HT1080 (cell line): ENCODE results near the gene TAS1R2. TPM values are rescaled to one million over a fixed set of nuclear protein-coding genes. Genes with fewer than 3 reads are reported as not detected.

Experiments
- DNase-seq: peaks from one replicate; pipeline ENCODE4 v3.0.0-alpha.2; 2015; ENCODE audit warnings: low read depth
- polyA plus RNA-seq, 2 experiments: library from polyadenylated mRNA; depleted of rRNA; stranded (reverse); fragments of >200 nt; gene quantifications; 2 replicates each; pipeline ENCODE4 v1.2.3, GENCODE V29; 2015
- total RNA-seq: library from RNA; depleted of rRNA; stranded (reverse); fragments of >200 nt; shearing (Covaris generic); gene quantifications from 2 replicates; pipeline ENCODE4 v1.2.3, GENCODE V29; 2014; rRNA removed

TAS1R2 gene
- total RNA-seq = not detected in 2 replicates
- not detected in 2 replicates for polyA plus RNA-seq (2015; cell fraction: cytosol; rRNA removed)
- polyA plus RNA-seq (2015; cell fraction: nucleus; rRNA removed) = not detected in 2 replicates

DNA sequence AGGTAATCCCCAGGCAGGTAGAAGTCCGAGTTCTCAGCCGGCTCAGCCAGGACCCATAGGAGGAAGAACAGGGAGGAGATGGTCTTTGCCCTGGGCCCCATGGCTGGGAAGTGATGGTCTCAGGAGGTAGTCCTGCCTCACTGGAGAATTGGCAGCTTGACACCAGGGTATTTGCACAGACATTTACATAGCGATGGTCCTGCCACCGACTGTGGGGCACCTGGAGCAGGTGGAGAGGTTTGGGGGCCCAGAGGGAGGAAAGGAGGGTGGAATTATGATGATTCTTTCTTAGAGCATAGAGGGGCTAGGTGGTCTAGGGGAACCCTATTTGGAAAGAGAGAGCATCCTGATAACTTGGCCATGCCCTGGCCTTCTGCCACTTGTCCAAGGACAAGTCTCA is at the start of gene TAS1R2:
Gene TAS1R2, minus strand, starts transcription at position 101 of the 400 bp plus-strand sequence. Its CDS starts 0 bp downstream, at position 101.
- DNase-seq = no peak

DNA sequence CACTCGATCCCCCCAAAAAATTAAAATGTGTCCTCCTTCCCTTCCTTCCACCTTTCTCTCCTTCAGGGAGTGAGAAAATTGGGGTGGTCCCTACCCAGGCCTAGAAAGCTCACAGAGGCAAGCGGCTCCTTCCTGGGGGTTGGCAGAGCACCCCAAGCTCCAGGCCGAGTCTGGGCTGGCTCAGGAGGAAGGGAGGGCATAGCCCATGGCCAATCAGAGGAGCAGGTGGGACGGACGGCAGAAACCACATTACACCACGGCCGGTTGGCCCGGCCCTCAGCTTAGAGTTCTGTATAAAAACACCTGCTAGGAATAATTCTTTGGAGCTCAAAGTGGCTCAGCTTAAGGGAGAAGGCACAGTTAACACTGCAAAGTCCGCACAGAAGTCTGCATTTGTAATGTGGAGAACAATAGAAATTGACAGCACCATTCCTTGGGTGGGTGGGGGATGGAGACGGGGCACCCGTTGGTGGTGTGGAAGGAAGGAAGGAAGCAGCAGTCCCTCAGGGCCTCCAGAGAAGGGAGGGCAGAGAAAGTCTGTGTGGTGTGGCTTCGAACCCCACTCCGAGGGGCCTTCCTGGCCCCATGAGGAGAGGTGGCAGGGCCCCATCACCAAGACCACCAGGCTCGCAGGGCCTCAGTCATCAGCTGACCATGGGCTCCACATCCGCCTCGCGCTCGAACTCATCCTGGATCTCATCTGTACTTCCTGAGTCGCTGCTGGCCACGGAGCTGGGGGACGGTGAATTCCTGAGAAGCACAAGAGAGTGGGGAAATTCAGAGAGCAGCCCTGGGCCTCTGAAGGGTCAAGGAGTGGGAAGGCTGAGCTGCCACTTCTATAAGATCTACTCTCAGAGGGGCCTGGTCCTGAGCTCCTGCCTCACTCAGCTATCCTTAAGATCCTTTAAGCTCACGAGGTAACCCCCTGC is 48.7 kb upstream of the TAS1R2 start:
- no peak for DNase-seq

DNA sequence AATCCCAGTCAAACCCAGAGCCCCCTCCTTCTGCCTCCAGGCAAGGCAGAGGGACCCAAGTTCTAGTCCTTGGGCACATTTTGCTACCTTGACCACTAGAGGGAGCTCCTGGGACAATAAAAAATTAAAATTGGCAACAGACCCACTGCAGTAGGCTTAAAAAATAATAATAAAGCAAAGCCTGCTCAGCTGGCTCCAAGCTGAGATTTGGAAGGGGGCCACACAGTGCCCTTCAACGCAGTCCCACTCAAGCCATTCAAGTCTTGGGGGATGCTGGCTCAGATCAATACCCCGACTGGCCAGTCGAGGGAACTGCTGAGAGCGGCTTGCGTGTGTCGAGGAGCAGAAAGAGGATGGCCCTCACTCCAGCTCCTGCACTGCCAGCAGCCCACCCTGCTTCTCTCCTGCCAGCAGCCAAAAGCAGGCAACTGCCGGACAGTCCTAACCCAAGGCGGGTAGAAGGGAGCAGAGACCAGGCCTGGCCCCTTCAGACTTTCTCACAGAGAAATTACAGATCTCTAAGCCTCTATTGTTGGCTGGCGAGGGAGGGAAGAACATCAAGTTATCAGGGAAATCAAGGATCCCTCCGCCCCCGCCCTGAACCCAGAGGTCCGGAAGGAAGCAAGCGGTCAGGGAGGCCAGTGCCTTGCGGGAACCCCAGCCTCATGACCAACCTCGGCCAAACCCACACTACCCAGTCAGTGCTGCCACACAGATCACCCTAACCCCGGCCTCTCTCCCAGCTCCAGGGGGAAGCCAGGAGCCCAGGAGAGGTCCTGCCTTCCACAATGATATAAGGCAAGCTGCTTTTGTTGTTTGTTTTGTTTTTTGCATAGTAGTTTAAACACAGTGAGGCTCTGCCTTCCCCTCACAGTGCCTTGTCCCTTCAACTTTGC is 47.8 kb upstream of the TAS1R2 start:
- DNase-seq = peak; percentile 66

DNA sequence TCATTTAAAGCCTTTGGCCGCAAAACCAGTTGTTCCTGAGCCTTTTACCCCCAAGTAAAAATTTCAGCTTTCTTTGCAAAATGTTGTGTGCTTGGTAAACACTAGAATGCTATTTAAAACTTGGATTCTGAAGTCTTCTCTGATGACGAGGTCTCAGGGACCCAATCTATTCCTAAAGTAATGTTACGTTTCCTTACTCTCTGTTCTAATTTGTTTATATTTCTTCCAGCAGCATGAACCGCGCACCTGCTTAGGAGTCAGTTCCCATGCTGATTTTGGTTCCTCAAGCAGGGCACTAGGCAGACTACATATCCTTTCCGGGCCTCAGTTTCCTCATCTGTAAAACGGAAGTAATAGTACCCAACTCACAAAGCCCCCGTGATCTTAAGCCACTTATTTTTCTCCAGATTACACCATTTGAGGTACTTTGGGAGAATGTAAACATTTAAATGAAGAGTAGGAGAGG is 43.9 kb upstream of the TAS1R2 start:
- DNase-seq = no peak

DNA sequence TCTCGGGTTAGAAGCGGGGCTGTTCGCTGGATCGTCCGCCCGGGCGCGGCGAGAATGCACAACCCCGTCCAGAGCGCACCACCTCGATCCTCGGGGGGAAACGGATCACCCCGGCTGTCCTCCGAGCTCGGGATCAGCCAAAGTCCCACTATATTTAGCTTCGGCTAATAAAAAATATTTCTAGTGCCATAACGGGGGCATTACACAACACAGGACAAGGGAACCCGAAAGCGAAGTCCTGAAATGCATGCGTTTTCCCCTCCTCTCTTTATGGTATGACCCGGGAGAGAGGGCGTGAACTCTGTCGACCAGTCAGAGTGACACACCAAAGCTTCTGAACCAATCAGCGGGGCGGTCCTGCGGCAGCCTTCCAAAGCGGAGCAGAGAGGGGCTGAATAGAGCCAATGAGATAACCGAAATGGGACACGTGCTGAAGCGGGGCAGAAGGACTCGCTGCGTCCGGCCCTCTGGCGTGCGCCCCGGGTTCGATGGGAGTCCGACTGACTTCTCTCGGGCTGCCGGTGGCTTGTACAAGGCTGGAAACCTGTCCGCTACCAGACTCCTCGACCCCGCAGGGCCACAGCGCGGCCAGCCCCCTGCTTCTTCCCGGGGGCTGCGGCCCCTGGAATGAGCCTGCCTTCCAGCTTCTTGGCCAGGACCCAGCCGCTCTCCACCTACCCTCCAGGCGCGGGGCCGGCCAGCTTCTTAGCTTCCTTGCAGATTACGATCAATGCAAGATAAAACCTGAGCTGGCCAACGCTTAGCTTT is 43.2 kb upstream of the TAS1R2 start, which contains the start of gene ALDH4A1:
Gene ALDH4A1, minus strand, starts transcription at position 33 of the 768 bp plus-strand sequence. Its CDS starts 32 bp downstream, at position 1.
- DNase-seq = peak; percentile 97

DNA sequence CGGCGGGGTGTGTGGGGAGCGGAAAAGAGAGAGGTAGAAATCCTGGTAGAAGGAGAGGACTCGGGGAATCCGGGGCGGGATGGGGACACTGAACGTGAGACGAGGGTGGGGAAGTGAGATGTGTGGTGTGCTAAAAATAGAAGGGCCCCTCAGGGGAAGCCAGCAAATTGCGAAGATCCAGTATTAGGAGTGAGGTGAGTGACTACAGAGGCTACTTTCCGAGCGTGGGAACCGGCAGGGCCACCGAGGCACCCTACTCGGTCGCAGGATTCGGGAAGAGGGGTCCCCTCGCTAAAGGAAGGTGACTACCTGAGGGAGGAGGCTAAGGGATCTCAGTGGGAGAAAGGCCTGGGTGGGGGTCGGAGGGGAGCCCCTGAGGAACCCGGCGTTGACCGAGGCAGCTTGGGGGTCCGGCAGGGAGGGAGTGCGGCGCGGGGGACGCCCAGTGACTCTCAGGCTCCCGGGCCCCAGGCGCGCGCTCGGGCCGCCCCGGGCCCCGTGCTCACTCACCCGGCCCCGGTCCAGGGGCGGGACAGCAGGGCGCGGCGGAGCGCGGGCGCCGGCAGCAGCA is 42.6 kb upstream of the TAS1R2 start:
- DNase-seq = no peak

DNA sequence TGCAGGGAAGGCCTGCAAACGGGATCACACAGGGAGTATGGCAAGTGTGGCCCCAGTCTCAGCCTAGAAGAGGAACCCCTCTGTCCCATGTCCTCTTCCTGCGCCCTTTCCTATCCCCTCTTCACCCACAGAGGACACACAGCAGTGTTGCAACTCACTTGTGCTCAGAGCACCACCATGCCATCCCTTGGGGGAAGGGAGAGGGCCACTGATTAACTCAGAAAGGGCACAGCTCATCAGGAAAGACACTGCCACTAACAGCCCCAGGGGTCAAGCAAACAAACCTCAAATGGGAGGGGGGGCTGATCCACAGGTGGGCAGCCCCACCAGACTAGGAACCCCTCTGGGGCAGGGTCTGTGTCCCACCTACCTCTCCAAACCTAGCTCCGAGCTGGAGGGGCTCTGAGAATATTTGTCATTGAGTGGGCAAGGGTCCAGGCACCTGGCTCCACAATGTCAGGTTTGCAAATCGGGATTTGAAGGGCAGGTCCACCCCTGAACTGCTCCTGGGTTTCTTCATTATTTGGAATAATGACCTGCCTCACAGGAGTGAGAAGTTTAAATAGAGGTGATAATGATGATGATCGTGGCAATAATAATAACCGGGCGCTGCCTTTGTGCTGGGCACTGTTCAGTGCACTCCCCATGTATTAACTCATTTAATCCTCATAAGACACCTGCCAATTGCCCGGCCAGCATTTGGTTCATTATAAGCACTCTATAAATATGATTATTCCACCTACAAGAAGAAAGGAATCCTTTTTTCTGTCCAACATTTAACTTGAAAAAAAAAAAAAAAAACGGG is 41.9 kb upstream of the TAS1R2 start:
- DNase-seq = no peak

DNA sequence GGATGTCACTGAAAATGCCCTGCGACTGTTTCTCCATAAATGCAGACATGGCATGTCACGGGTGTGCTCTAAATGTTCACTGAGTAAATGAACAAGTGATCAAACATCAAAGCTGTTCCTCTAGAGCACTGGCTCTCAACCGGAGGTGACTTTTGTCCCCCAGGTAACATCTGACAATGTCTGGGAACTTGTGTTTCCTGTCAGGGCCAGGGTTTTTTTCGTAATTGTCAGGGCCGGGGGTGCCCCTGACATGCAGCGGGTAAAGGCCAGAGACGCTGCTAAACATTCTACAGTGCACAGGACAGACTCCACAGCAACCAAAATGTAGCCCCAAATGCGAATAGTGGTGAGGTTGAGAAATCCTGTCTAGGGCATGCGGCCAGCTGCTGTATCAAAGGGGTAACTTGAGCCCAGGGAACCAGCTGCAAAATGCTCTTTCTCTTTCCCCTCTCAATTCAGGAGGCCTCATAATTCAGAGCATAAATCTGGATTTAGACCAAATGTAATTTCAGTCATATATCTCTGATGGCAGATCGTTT is 40.9 kb upstream of the TAS1R2 start:
- DNase-seq = no peak

DNA sequence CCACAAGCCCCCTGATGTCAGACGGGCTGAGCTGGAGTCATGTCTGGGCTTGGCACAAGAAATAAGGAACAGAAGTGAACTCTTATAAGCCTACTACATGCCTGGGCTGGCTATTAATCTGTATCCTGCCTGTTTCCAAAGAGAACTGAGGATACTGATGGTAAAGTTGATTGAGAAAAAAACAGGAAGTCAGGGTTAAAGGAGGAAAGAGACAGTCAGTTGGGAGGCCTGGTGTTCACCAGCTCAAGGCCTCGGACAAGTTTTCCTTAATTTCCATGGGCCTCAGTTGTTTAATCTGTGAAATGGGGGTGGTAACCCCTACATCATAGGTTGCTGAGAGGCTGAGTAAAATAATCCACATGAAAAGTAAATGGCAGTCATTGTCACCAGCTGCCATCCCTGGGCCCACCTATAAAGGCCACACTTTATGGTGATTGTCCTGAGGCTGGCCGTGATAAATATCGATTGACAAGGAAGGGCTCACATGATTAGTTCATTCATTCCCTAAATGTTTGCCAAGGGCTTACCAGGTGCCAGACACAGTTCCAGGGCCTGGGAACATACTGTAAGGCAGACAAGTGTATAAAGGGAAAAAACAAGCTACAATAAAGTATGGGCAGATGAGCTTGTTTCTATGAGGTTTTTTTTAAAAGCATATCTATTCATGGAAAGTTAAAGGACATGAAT is 40.0 kb upstream of the TAS1R2 start:
- DNase-seq = no peak

DNA sequence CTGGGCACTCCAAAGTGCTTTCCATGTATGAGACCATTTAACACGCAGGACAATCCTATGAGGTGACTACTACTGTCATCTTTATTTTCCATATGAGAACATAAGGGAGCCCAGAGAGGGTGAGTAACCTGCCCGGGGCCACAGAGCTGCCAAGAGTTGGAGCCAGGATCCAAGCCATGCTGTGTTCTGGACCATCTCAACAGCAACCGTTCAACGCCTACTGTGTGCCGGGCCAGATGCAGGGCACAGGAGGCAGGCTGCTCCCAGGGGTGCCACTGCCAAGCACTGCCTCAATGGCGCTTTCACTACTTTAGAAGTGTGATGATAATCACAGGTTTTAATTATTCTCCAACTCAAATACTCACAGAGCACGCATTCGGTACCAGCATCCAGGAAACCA is 39.1 kb upstream of the TAS1R2 start:
- DNase-seq = no peak

DNA sequence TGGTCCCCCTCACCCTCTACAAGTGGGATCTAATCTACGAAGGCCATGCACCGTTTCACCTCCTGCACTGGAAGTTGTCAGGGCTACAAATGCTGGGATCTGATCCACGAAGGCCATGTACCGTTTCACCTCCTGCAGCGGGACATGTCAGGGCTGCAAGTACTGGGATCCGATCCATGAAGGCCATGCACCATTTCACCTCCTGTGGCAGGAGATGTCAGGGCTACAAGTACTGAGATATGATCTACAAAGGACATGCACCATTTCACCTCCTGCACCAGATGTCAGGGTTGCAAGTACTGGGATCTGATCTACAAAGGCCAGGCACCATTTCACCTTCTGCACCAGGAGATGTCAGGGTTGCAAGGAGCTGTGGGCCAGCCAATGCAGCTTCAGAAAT is 35.9 kb upstream of the TAS1R2 start:
- no peak for DNase-seq

DNA sequence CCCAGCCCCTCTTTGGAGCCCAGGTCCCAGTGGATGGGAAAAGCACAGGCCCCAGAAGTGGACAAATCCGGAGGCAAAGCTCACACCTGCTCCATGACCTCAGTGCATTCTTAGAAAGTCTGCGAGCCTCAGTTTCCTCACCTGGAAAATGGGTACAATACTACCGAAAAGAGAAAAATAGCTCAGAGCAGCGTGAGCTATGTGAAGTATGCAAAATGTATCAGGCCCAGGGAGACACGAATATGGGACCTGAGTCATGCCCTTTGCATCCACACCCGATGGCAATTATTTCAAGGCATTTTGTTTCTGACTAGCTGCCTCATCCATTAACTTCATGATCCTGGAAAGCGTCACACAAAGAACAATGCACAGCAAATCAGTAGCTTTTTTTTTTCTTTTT is 33.7 kb upstream of the TAS1R2 start:
- DNase-seq = no peak

DNA sequence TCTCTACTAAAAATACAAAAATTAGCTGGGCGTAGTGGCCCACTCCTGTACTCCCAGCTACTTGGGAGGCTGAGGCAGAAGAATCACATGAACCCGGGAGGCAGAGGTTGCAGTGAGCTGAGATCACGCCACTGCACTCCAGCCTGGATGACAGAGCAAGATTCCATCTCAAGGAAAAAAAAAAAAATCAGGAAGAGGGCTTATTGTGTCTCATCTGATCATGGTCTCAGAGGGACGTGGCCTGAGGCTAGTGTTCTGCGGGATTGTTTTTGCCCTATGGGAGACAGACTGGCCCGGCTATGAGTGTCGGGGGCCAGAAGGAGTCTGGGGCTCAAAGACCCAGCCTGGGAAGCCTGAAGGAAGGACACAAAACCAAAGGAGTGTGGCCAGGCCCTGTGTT is 32.4 kb upstream of the TAS1R2 start:
- DNase-seq = peak; percentile 21

DNA sequence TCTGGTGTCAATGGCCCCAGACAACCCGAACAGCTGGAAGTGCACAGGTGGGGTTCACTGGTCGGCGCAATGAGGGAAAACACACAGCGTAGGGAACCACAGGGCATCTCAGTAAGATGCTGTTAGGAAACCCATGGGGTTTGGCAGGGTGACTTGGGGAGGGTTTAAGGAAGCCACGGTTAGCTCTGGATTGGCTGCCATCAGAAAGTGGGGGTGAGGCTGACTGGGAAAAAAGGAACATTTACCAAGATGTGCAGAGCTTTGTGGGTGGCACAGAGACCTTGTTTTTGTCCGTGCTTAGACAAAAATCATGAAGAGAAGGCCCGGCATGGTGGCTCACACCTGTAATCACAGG is 31.9 kb upstream of the TAS1R2 start:
- no peak for DNase-seq

DNA sequence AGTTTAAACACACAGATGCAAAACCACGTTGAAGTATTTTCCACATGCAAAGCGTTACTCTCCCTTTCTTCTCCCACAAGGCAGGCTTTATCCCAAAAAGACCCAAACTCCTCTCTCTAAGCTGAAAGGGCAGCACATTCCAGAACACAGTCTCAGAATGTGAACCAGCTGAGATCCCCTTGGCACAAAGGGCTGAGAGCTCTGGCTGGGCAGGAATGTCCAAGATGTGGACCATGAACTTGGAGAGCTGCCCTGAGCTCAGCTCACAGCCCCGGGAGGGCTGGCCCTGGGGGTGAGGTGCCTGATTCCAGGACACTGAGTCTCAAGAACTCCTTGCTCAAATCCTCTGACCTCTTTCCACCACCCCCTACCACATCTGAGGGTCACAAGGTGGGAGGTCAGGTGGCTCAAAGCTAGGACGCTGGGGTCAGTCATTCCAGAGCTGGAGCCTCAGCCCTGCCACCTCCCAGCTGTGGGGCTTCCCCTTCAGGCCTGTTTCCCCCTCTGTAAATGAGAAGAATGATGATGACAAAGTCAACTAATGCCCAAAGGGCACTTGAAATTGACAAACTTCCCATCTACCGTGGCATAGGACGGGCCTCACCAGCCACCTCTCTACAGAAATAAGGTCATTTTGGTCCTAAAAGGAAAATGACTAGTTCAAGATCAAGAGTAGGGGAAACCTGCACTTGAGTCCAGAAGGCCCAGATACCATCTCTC is 31.4 kb upstream of the TAS1R2 start:
- no peak for DNase-seq

DNA sequence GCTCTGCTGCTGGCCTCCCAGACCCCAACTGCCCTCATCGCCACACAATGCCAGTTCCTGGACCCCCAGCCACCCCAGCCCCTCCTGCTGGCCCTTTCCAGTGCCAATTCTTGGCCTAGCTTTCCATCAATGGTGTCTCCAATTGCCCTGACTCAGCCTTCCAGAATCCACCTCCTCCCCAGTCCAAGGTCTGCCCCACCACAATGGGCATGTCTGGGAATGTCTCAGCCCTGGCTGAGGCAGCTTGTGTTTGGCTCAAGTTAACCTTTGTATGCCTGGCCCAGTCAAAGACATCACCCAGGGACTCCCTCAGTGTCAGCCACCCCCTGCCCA is 26.5 kb upstream of the TAS1R2 start:
- peak; percentile 43 for DNase-seq

DNA sequence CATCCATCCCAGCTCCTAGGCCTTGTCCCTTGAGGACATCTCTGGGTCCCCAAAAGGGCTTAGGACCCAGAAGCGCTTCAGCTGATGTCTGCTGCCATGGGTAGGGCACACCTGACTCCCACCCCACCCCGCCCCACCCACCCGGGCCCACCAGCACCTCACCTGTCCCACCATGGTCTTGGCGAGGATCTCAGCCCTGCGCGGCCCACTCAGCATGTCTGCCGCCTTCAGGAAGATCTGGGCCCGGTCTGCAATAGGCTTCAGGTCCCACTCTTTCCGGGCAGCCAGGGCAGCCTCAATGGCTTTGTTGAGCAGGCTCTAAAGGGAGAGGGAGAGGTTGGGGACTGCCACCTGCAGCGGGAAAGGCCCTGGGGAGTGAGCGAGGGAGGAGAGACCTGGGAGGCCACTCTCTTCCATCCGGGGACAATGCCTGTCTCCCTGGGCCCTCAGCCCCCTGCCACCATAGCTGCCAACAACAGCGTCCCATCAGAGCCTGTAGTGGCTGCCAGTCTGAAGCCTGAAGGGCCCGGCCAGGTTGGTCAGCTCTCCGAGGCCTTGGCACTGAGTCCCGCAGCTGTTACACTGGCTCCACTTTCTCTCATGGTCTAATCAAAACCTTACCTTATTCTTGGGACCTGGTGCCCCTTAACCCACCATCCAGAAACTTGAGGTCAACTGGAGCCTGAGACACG is 26.0 kb upstream of the TAS1R2 start:
- no peak for DNase-seq

DNA sequence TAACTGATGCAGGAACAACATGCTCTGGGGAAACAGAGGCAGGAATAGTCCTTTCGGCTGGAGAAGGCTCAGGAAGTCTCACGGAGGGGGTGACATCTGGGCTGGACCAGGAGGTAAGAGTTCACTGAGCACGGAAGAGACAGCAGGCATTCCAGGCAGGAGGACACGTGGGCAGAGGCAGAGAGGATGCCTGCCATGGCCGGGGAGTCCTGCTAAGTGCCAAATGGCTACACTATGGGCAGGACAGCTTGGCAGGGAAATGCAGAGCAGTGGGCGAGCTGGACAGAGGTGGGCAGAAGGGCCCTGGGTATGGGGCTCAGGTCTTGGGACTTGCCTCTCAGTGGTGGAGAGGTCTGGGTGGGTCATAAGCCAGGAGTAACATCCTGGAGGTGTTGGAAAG is 25.3 kb upstream of the TAS1R2 start:
- DNase-seq = no peak
